ENCODE measurements around the gene FAM193A.
"Not testable (repeated sequence)": the region's sequence is repeated elsewhere in the genome, so short reads cannot be mapped to it uniquely, and the experiment has no call there.

The FAM193A gene

GRCh38 chr4:2630556-2631273 lies 94.3 kb downstream of the FAM193A start:
- TF ChIP-seq CTCF (IDR thresholded peaks at IDR 0.05; ENCODE audit: low read length) (no peak; the same call in 1 of the 2 replicates), EZH2 (IDR thresholded peaks at IDR 0.05; ENCODE audit: borderline replicate concordance, low read length) (no peak)
- no peak overlapping the region for H3K9ac ChIP-seq (ENCODE audit: low read length)
- no peak overlapping the region for H3K4me2 ChIP-seq (ENCODE audit: low read length)
- no peaks in the 10 kb centered on the region for H3K27me3 ChIP-seq (ENCODE audit: insufficient read depth, low read length)
- H3K4me1 ChIP-seq (ENCODE audit: insufficient read depth, low read length, severe bottlenecking), result no peaks in the 10 kb centered on the region
- H3K9me2 ChIP-seq (ENCODE audit: low read depth, low read length), result no peaks in the 10 kb centered on the region
- H3K4me3 ChIP-seq (ENCODE audit: low read depth, low read length, poor library complexity, severe bottlenecking), result no peak overlapping the region
- no peak overlapping the region for H3K27ac ChIP-seq (ENCODE audit: low read depth, low read length, poor library complexity, severe bottlenecking)
- H3K36me3 ChIP-seq (ENCODE audit: insufficient read depth, low read length), result peaks cover 28% of the 10 kb centered on the region; the same call in 1 of the 2 replicates
- no peaks in the 10 kb centered on the region for H4K20me1 ChIP-seq (ENCODE audit: insufficient read depth, low read length)
- H3K9me3 ChIP-seq (ENCODE audit: low read length), result no peaks in the 10 kb centered on the region
- H3F3A ChIP-seq (ENCODE audit: insufficient read depth, low read length), result no peaks in the 10 kb centered on the region
- no peak overlapping the region for H2AFZ ChIP-seq (ENCODE audit: low read length)
- no peaks in the 10 kb centered on the region for H3K79me2 ChIP-seq (ENCODE audit: insufficient read depth, low read length)

- TF ChIP-seq EZH2 (IDR thresholded peaks at IDR 0.05; ENCODE audit: borderline replicate concordance, low read length), result no peak
- TF ChIP-seq CTCF (IDR thresholded peaks at IDR 0.05; ENCODE audit: low read length), result no peak
- Histone ChIP-seq H3K9me3 (ENCODE audit: low read length) (no peaks in the 10 kb centered on the region), H3K79me2 (ENCODE audit: insufficient read depth, low read length) (no peaks in the 10 kb centered on the region), H3K27ac (ENCODE audit: low read depth, low read length, poor library complexity, severe bottlenecking) (no peak overlapping the region), H2AFZ (ENCODE audit: low read length) (no peak overlapping the region), H3K36me3 (ENCODE audit: insufficient read depth, low read length) (peaks cover 31% of the 10 kb centered on the region; the same call in 1 of the 2 replicates), H3K4me3 (ENCODE audit: low read depth, low read length, poor library complexity, severe bottlenecking) (no peak overlapping the region), H3K4me1 (ENCODE audit: insufficient read depth, low read length, severe bottlenecking) (no peaks in the 10 kb centered on the region), H3K4me2 (ENCODE audit: low read length) (no peak overlapping the region), H3K27me3 (ENCODE audit: insufficient read depth, low read length) (no peaks in the 10 kb centered on the region), H3K9ac (ENCODE audit: low read length) (no peak overlapping the region), H3K9me2 (ENCODE audit: low read depth, low read length) (no peaks in the 10 kb centered on the region), H4K20me1 (ENCODE audit: insufficient read depth, low read length) (no peaks in the 10 kb centered on the region), H3F3A (ENCODE audit: insufficient read depth, low read length) (no peaks in the 10 kb centered on the region)
Measured at GRCh38 chr4:2634014-2634413, 97.6 kb downstream of the FAM193A start.

- Histone ChIP-seq H3K27ac (ENCODE audit: low read depth, low read length, poor library complexity, severe bottlenecking) (no peak overlapping the region), H2AFZ (ENCODE audit: low read length) (no peak overlapping the region), H3K9ac (ENCODE audit: low read length) (no peak overlapping the region), H3K9me3 (ENCODE audit: low read length) (no peaks in the 10 kb centered on the region), H3K27me3 (ENCODE audit: insufficient read depth, low read length) (no peaks in the 10 kb centered on the region), H4K20me1 (ENCODE audit: insufficient read depth, low read length) (no peaks in the 10 kb centered on the region), H3K9me2 (ENCODE audit: low read depth, low read length) (no peaks in the 10 kb centered on the region), H3K79me2 (ENCODE audit: insufficient read depth, low read length) (no peaks in the 10 kb centered on the region), H3K4me2 (ENCODE audit: low read length) (no peak overlapping the region), H3F3A (ENCODE audit: insufficient read depth, low read length) (no peaks in the 10 kb centered on the region), H3K36me3 (ENCODE audit: insufficient read depth, low read length) (peaks cover 24% of the 10 kb centered on the region), H3K4me1 (ENCODE audit: insufficient read depth, low read length, severe bottlenecking) (no peaks in the 10 kb centered on the region), H3K4me3 (ENCODE audit: low read depth, low read length, poor library complexity, severe bottlenecking) (no peak overlapping the region)
- no peak for TF ChIP-seq EZH2 (IDR thresholded peaks at IDR 0.05; ENCODE audit: borderline replicate concordance, low read length)
- TF ChIP-seq CTCF (IDR thresholded peaks at IDR 0.05; ENCODE audit: low read length), result no peak
Measured at GRCh38 chr4:2636331-2636730, 99.9 kb downstream of the FAM193A start.

- not testable (repeated sequence) for H3K4me1 ChIP-seq (ENCODE audit: insufficient read depth, low read length, severe bottlenecking); H3F3A ChIP-seq (ENCODE audit: insufficient read depth, low read length); H3K9me2 ChIP-seq (ENCODE audit: low read depth, low read length); H3K79me2 ChIP-seq (ENCODE audit: insufficient read depth, low read length); H3K4me2 ChIP-seq (ENCODE audit: low read length); H3K27me3 ChIP-seq (ENCODE audit: insufficient read depth, low read length); H2AFZ ChIP-seq (ENCODE audit: low read length); H3K4me3 ChIP-seq (ENCODE audit: low read depth, low read length, poor library complexity, severe bottlenecking); H4K20me1 ChIP-seq (ENCODE audit: insufficient read depth, low read length); H3K9ac ChIP-seq (ENCODE audit: low read length); H3K27ac ChIP-seq (ENCODE audit: low read depth, low read length, poor library complexity, severe bottlenecking); H3K9me3 ChIP-seq (ENCODE audit: low read length)
- peaks cover 22% of the 10 kb centered on the region for H3K36me3 ChIP-seq (ENCODE audit: insufficient read depth, low read length)
Measured at GRCh38 chr4:2636994-2637393, 100.5 kb downstream of the FAM193A start.

Data from OCI-LY1 (cell line).